ENCODE data around the gene GPHN. TPM values are rescaled to one million over a fixed set of nuclear protein-coding genes. Genes with fewer than 3 reads are reported as not detected.

Gene GPHN
- total and polyA plus RNA-seq, 4 donors: 9.1 to 57.6 (median 33.9) TPM

DNA sequence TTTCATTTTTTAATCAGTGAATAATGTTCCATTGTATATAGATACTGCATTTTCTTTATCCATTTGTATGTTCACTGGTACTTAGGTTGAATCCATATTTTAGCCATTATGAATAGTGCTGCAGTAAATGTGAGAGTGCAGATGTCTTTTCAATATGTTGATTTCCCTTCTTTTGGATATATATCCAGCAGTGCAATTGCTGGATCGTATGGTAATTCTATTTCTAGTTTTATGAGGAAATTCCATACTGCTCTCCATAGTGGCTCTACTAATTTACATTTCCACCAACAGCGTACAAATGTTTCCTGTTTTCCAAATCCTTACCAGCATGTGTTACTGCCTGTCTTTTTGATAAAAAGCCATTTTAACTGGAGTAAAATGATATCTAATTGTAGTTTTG lies 392.8 kb downstream of the GPHN start:
- Histone ChIP-seq H3K27me3 (ENCODE audit: control insufficient read depth in 3 of 3, insufficient read depth in 3 of 3, low read length in 2 of 3) (no peaks in the 10 kb centered on the region), H3K36me3 (ENCODE audit: control insufficient read depth in 4 of 4, insufficient read depth in 4 of 4, low read length in 4 of 4) (no peaks in the 10 kb centered on the region), H3K27ac (ENCODE audit: low read depth in 1 of 2, low read length in 1 of 2) (no peak overlapping the region), H3K4me3 (no peak overlapping the region), H3K9me3 (ENCODE audit: control insufficient read depth in 4 of 4, insufficient read depth in 3 of 4, low read length in 3 of 4) (peaks cover 0 to 8% (median 1%) of the 10 kb centered on the region in 4 donors), H3K4me1 (ENCODE audit: control insufficient read depth in 5 of 5, insufficient read depth in 5 of 5, low read length in 5 of 5) (no peaks in the 10 kb centered on the region), H3K9ac (ENCODE audit: insufficient read depth in 1 of 2, low read length in 2 of 2) (no peak overlapping the region)
- ATAC-seq (ENCODE audit: insufficient read depth, low FRiP score): no peak
- WGBS, 2 donors: 79 to 87% methylated on average over 2 of the region's 2 CpGs
- DNase-seq: no peak
- TF ChIP-seq, protein P1, sequence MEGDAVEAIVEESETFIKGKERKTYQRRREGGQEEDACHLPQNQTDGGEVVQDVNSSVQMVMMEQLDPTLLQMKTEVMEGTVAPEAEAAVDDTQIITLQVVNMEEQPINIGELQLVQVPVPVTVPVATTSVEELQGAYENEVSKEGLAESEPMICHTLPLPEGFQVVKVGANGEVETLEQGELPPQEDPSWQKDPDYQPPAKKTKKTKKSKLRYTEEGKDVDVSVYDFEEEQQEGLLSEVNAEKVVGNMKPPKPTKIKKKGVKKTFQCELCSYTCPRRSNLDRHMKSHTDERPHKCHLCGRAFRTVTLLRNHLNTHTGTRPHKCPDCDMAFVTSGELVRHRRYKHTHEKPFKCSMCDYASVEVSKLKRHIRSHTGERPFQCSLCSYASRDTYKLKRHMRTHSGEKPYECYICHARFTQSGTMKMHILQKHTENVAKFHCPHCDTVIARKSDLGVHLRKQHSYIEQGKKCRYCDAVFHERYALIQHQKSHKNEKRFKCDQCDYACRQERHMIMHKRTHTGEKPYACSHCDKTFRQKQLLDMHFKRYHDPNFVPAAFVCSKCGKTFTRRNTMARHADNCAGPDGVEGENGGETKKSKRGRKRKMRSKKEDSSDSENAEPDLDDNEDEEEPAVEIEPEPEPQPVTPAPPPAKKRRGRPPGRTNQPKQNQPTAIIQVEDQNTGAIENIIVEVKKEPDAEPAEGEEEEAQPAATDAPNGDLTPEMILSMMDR (IDR thresholded peaks at IDR 0.05; ENCODE audit: control extremely low read depth, extremely low read depth): no peak

DNA sequence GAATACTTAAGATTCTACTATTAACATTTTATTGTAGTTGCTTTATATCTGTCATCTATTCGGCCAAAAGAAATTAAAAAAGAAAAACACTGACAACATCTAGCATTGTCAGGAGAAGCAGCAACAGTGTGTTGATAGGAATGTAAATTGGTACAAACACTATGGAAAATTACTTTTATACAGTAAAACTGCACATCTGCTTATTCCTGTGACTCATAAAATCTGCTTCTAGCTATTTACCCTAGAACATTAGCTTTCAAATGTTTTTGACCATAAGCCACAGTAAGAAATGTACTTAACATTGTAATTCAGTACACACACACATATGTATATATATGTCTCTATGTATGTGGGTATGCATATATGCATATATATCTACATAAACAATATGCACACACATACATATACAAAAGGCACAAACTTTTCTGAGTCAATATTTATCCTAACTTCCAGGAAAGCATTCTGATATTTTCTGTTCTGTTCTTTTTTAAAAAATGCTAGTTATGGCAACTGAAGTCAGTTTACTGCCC lies 402.4 kb downstream of the GPHN start:
- ATAC-seq (ENCODE audit: insufficient read depth, low FRiP score) (no peak), DNase-seq (no peak)
- Histone ChIP-seq H3K9me3 (ENCODE audit: control insufficient read depth in 4 of 4, insufficient read depth in 3 of 4, low read length in 3 of 4) (no peaks in the 10 kb centered on the region), H3K27ac (ENCODE audit: low read depth in 1 of 2, low read length in 1 of 2) (no peak overlapping the region), H3K9ac (ENCODE audit: insufficient read depth in 1 of 2, low read length in 2 of 2) (no peak overlapping the region), H3K4me1 (ENCODE audit: control insufficient read depth in 5 of 5, insufficient read depth in 5 of 5, low read length in 5 of 5) (no peaks in the 10 kb centered on the region), H3K4me3 (no peak overlapping the region), H3K36me3 (ENCODE audit: control insufficient read depth in 4 of 4, insufficient read depth in 4 of 4, low read length in 4 of 4) (peaks cover 0 to 2% (median 0%) of the 10 kb centered on the region in 4 donors), H3K27me3 (ENCODE audit: control insufficient read depth in 3 of 3, insufficient read depth in 3 of 3, low read length in 2 of 3) (no peaks in the 10 kb centered on the region)
- 96 to 97% methylated on average over 1 of the region's 1 CpG for WGBS, 2 donors
- TF ChIP-seq, protein P1 (IDR thresholded peaks at IDR 0.05; ENCODE audit: control extremely low read depth, extremely low read depth): no peak

DNA sequence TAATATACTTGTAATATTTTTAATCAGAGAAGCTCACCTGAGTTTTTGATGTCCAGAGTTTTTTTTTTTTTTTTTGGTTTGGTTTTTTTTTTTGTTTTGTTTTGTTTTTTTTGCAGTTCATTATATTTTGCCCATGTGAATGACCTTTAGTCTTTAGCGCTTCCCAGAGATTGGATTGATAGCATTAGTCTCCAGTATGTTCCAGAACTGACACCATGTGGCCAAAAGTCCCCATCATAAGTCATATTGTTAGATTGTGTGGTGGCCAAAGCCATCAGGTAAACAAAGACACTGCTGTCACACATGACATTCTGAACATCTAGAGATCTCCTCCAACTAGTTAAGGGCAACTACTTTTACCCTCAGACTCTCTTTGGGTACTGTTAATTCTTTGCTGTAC lies 408.5 kb downstream of the GPHN start:
- Histone ChIP-seq H3K4me1 (ENCODE audit: control insufficient read depth in 5 of 5, insufficient read depth in 5 of 5, low read length in 5 of 5) (no peaks in the 10 kb centered on the region), H3K27ac (ENCODE audit: low read depth in 1 of 2, low read length in 1 of 2) (no peak overlapping the region), H3K9ac (ENCODE audit: insufficient read depth in 1 of 2, low read length in 2 of 2) (no peak overlapping the region), H3K9me3 (ENCODE audit: control insufficient read depth in 4 of 4, insufficient read depth in 3 of 4, low read length in 3 of 4) (no peaks in the 10 kb centered on the region), H3K36me3 (ENCODE audit: control insufficient read depth in 4 of 4, insufficient read depth in 4 of 4, low read length in 4 of 4) (peaks cover 0 to 12% (median under 1%) of the 10 kb centered on the region in 4 donors), H3K27me3 (ENCODE audit: control insufficient read depth in 3 of 3, insufficient read depth in 3 of 3, low read length in 2 of 3) (no peaks in the 10 kb centered on the region), H3K4me3 (no peak overlapping the region)
- TF ChIP-seq, protein P1 (IDR thresholded peaks at IDR 0.05; ENCODE audit: control extremely low read depth, extremely low read depth): no peak
- DNase-seq (no peak), ATAC-seq (ENCODE audit: insufficient read depth, low FRiP score) (no peak)
- 96 to 100% methylated on average over 1 of the region's 1 CpG for WGBS, 2 donors

DNA sequence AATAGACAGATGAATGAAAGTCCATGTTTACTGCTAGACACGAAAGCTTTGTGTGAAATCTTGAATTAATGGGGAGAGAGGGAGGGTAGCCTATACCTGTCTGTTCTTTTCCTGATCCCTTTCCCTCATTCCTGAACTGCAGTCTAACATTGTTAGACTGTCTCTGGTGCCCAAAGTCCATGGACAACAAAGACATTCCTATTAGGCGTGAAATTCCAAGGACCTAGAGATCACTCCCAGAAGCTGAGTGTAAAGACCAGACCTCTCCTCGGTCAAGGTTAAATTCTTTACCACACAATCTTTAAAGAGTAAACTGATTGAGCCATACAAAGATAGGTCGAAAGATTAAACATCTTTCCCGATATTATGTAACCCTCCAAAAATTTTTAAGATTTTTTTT lies 410.6 kb downstream of the GPHN start:
- no peak overlapping the region for H3K27ac ChIP-seq (ENCODE audit: low read depth in 1 of 2, low read length in 1 of 2)
- H3K27me3 ChIP-seq (ENCODE audit: control insufficient read depth in 3 of 3, insufficient read depth in 3 of 3, low read length in 2 of 3): no peaks in the 10 kb centered on the region
- no peak overlapping the region for H3K4me3 ChIP-seq
- DNase-seq (no peak), ATAC-seq (ENCODE audit: insufficient read depth, low FRiP score) (no peak)
- 90 to 95% methylated on average over 5 of the region's 5 CpGs for WGBS, 2 donors
- TF ChIP-seq, protein P1 (IDR thresholded peaks at IDR 0.05; ENCODE audit: control extremely low read depth, extremely low read depth): no peak
- H3K9me3 ChIP-seq (ENCODE audit: control insufficient read depth in 4 of 4, insufficient read depth in 3 of 4, low read length in 3 of 4): no peaks in the 10 kb centered on the region
- H3K9ac ChIP-seq (ENCODE audit: insufficient read depth in 1 of 2, low read length in 2 of 2): no peak overlapping the region
- peaks cover 1 to 18% (median 3%) of the 10 kb centered on the region in 4 donors for H3K36me3 ChIP-seq (ENCODE audit: control insufficient read depth in 4 of 4, insufficient read depth in 4 of 4, low read length in 4 of 4)
- H3K4me1 ChIP-seq (ENCODE audit: control insufficient read depth in 5 of 5, insufficient read depth in 5 of 5, low read length in 5 of 5): no peaks in the 10 kb centered on the region

Measured in lung (tissue), 12 donors.